IMR-90 (cell line): ENCODE results near the gene CCDC90B. TPM values are rescaled to one million over a fixed set of nuclear protein-coding genes. Genes with fewer than 3 reads are reported as not detected.
A peak's percentile ranks its signal among the peaks of the same experiment; 100 is the strongest.

ENCODE experiments used
- ATAC-seq: fragments of 200-7000 bp; cut with Tn5 transposase; 2 replicates; pipeline ENCODE4 v1.9.1; 2020; ENCODE audit warnings: low read depth, mild to moderate bottlenecking, moderate library complexity
- Bru-seq: library from RNA; stranded (reverse); fragments of 400-500 nt; gene quantifications from one replicate; lab custom pipeline; 2021; lab: Mats Ljungman, UMichigan
- BruChase-seq, 2 experiments: library from RNA; stranded (reverse); fragments of 400-500 nt; gene quantifications; one replicate each; lab custom pipeline; 2021; lab: Mats Ljungman, UMichigan
- BruUV-seq: library from RNA; stranded (reverse); fragments of 400-500 nt; replicated peaks from 2 replicates; lab custom pipeline; 2021; lab: Mats Ljungman, UMichigan
- CTCF ChIA-PET: fragments of 300-600 bp; formaldehyde crosslinking; extraction: SDS; loops from one replicate; lab custom pipeline; 2021; ENCODE audit warnings: antibody characterized with exemption; lab: Yijun Ruan, JAX
- POLR2A ChIA-PET: fragments of 300-600 bp; sonication (Branson Sonifier 250); formaldehyde crosslinking; loops from one replicate; lab custom pipeline; 2022; ENCODE audit warnings: antibody characterized with exemption; ENCODE audit not compliant: unreplicated experiment; lab: Charles Lee
- DNase-seq: peaks from one replicate; pipeline ENCODE4 v3.0.0; 2013
- H2AFZ ChIP-seq: replicated peaks from 2 replicates; pipeline ENCODE3; 2013; ENCODE audit warnings: low read length, mild to moderate bottlenecking; ENCODE audit not compliant: poor library complexity
- H2AK5ac ChIP-seq: 2 replicates; pipeline ENCODE4 v1.6.1; 2013; ENCODE audit warnings: low read depth, low read length, inconsistent platforms
- H2AK9ac ChIP-seq: replicated peaks from 2 replicates; pipeline ENCODE3; 2013; ENCODE audit warnings: mild to moderate bottlenecking, low read depth, low read length, moderate library complexity; ENCODE audit not compliant: poor library complexity
- H2BK120ac ChIP-seq: 2 replicates; pipeline ENCODE4 v1.6.1; 2013; ENCODE audit warnings: low read depth, low read length, inconsistent platforms
- H2BK15ac ChIP-seq: 3 replicates; pipeline ENCODE4 v1.6.1; 2013; ENCODE audit warnings: low read depth, low read length, inconsistent platforms
- H2BK20ac ChIP-seq: 2 replicates; pipeline ENCODE4 v1.6.1; 2013; ENCODE audit warnings: low read depth, mild to moderate bottlenecking, inconsistent platforms, low read length, moderate library complexity
- H2BK5ac ChIP-seq: 2 replicates; pipeline ENCODE4 v1.6.1; 2013; ENCODE audit warnings: mild to moderate bottlenecking, low read depth, low read length, inconsistent platforms; ENCODE audit not compliant: poor library complexity, severe bottlenecking
- H3K14ac ChIP-seq: replicated peaks from 2 replicates; pipeline ENCODE4 v1.6.1; 2013; ENCODE audit warnings: low read depth, low read length, inconsistent platforms
- H3K18ac ChIP-seq: 2 replicates; pipeline ENCODE4 v1.6.1; 2013; ENCODE audit warnings: low read depth, low read length, control low read depth
- H3K23ac ChIP-seq: 2 replicates; pipeline ENCODE4 v1.6.1; 2013; ENCODE audit warnings: low read depth, low read length, inconsistent platforms
- H3K27ac ChIP-seq: 2 replicates; pipeline ENCODE4 v1.5.1; 2013; ENCODE audit warnings: mild to moderate bottlenecking, control low read depth, low read length; ENCODE audit not compliant: insufficient read depth
- H3K27me3 ChIP-seq: 2 replicates; pipeline ENCODE4 v1.6.1; 2013; ENCODE audit warnings: low read length; ENCODE audit not compliant: control insufficient read depth, insufficient read depth
- H3K36me3 ChIP-seq: 2 replicates; pipeline ENCODE4 v1.6.1; 2013; ENCODE audit warnings: low read length, mixed read lengths; ENCODE audit not compliant: control insufficient read depth, insufficient read depth
- H3K4ac ChIP-seq: 2 replicates; pipeline ENCODE4 v1.6.1; 2013; ENCODE audit warnings: low read depth, low read length, inconsistent platforms
- H3K4me1 ChIP-seq: 2 replicates; pipeline ENCODE4 v1.6.1; 2013; ENCODE audit warnings: low read length, mixed read lengths; ENCODE audit not compliant: control insufficient read depth, insufficient read depth
- H3K4me2 ChIP-seq: 2 replicates; pipeline ENCODE4 v1.6.1; 2013; ENCODE audit warnings: low read depth, mild to moderate bottlenecking, control low read depth, low read length, moderate library complexity
- H3K4me3 ChIP-seq: 2 replicates; pipeline ENCODE4 v1.5.1; 2013; ENCODE audit warnings: low read depth, mild to moderate bottlenecking, control low read depth, low read length, moderate library complexity; ENCODE audit not compliant: insufficient read depth
- H3K56ac ChIP-seq: 2 replicates; pipeline ENCODE4 v1.6.1; 2013; ENCODE audit warnings: low read length, inconsistent platforms; ENCODE audit not compliant: insufficient read depth; ENCODE audit errors: extremely low read depth
- H3K79me1 ChIP-seq, 2 experiments: 2 replicates each; pipeline ENCODE4 v1.6.1; 2013; ENCODE audit warnings: low read length in 2 of 2, inconsistent platforms in 1 of 2, low read depth in 1 of 2
- H3K9ac ChIP-seq: 2 replicates; pipeline ENCODE4 v1.6.1; 2013; ENCODE audit warnings: low read depth, low read length, control low read depth
- H3K9me1 ChIP-seq: 2 replicates; pipeline ENCODE4 v1.6.1; 2013; ENCODE audit warnings: low read length, inconsistent platforms; ENCODE audit not compliant: insufficient read depth
- H3K9me3 ChIP-seq: 2 replicates; pipeline ENCODE4 v1.6.1; 2013; ENCODE audit warnings: low read length; ENCODE audit not compliant: control insufficient read depth, insufficient read depth
- H4K20me1 ChIP-seq: 2 replicates; pipeline ENCODE4 v1.6.1; 2013; ENCODE audit warnings: low read length, inconsistent platforms; ENCODE audit not compliant: insufficient read depth
- H4K5ac ChIP-seq: 2 replicates; pipeline ENCODE4 v1.6.1; 2013; ENCODE audit warnings: mild to moderate bottlenecking, low read depth, low read length, control low read depth
- H4K8ac ChIP-seq, 2 experiments: 2 replicates each; pipeline ENCODE4 v1.6.1; 2013; ENCODE audit warnings: low read depth in 2 of 2, low read length in 2 of 2, control low read depth in 1 of 2, inconsistent platforms in 1 of 2
- H4K91ac ChIP-seq: 2 replicates; pipeline ENCODE4 v1.6.1; 2013; ENCODE audit warnings: low read depth, low read length, inconsistent platforms; ENCODE audit not compliant: insufficient read depth
- BHLHE40 ChIP-seq: fragments of 150-350 bp; IDR thresholded peaks from 2 replicates; pipeline ENCODE4 v1.6.1; 2016; ENCODE audit warnings: mild to moderate bottlenecking, low read depth, low read length
- CEBPB ChIP-seq: IDR thresholded peaks from 2 replicates; pipeline ENCODE4 v1.6.1; 2012; ENCODE audit warnings: low read depth, low read length, improper control_type of control experiment
- MAZ ChIP-seq: IDR thresholded peaks from 2 replicates; pipeline ENCODE4 v1.6.1; 2012; ENCODE audit warnings: low read depth, mild to moderate bottlenecking, low read length, improper control_type of control experiment, moderate library complexity, borderline replicate concordance
- MXI1 ChIP-seq: IDR thresholded peaks from 2 replicates; pipeline ENCODE4 v1.6.1; 2012; ENCODE audit warnings: low read depth, mild to moderate bottlenecking, low read length, moderate library complexity, borderline replicate concordance
- POLR2A ChIP-seq: IDR thresholded peaks from 2 replicates; pipeline ENCODE4 v1.6.1; 2012; ENCODE audit warnings: mild to moderate bottlenecking, low read depth, low read length
- RAD21 ChIP-seq: IDR thresholded peaks from 2 replicates; pipeline ENCODE4 v1.6.1; 2012; ENCODE audit warnings: low read length, improper control_type of control experiment
- WGBS, 2 experiments: methylation state at CpG; one replicate each; pipeline versions ENCODE4 v1.1.5 to v1.1.7; 2013; ENCODE audit warnings: missing lambda C conversion rate in 2 of 2; ENCODE audit not compliant: insufficient read length in 1 of 2; ENCODE audit errors: extremely low coverage in 2 of 2; 5-methylcytosine and 5-hydroxymethylcytosine counted together
- dilution Hi-C: fragments of 300-500 bp; cut with HindIII; formaldehyde crosslinking; loops from one replicate; pipeline ENCODE4 v1.14.3; 2018; ENCODE audit warnings: low sequenced_read_pairs; ENCODE audit not compliant: unreplicated experiment
- in situ Hi-C: fragments of 300-500 bp; cut with MboI; formaldehyde crosslinking; loops from 3 replicates; pipeline ENCODE4 v1.14.3; 2019; ENCODE audit warnings: low sequenced_read_pairs, inconsistent platforms, mixed read lengths
- intact Hi-C: fragments of 100-400 bp; cut with micrococcal nuclease; formaldehyde crosslinking; loops from 2 replicates; pipeline ENCODE4 v1.10.0; 2022
- long read RNA-seq: library from polyadenylated mRNA; unstranded; transcript quantifications from one replicate; pipeline ENCODE4 v2.0.0, GENCODE V29; 2021; ENCODE audit not compliant: unreplicated experiment
- polyA plus RNA-seq, 3 experiments: library from polyadenylated mRNA; depleted of rRNA; stranded (reverse); fragments of >200 nt; gene quantifications; 2 replicates each; pipeline ENCODE4 v1.2.3, GENCODE V29; 2012; ENCODE audit warnings: low replicate concordance in 1 of 3
- total RNA-seq: library from RNA; depleted of rRNA; stranded (reverse); fragments of >200 nt; gene quantifications from 2 replicates; pipeline ENCODE4 v1.2.3, GENCODE V29; 2012; rRNA removed
- TF ChIP-seq, protein P1 (sequence below): fragments of 150-350 bp; IDR thresholded peaks from 2 replicates; pipeline ENCODE4 v1.6.1; 2016; ENCODE audit warnings: low read depth, mild to moderate bottlenecking, low read length, moderate library complexity, borderline replicate concordance
- TF ChIP-seq, protein P2 (sequence below): fragments of 150-350 bp; IDR thresholded peaks from 2 replicates; pipeline ENCODE4 v1.6.1; 2017; ENCODE audit warnings: mild to moderate bottlenecking, antibody characterized with exemption, low read length, low read depth
- TF ChIP-seq, protein P3 (sequence below): conservative IDR thresholded peaks from 2 replicates; pipeline ENCODE4 v1.5.1; 2012; ENCODE audit warnings: mild to moderate bottlenecking, low read depth, low read length, improper control_type of control experiment

Gene CCDC90B, protein sequence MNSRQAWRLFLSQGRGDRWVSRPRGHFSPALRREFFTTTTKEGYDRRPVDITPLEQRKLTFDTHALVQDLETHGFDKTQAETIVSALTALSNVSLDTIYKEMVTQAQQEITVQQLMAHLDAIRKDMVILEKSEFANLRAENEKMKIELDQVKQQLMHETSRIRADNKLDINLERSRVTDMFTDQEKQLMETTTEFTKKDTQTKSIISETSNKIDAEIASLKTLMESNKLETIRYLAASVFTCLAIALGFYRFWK
- total RNA-seq (43.7 and 63.0 TPM in 2 replicates), polyA plus RNA-seq (2012; rRNA removed) (32.3 and 35.8 TPM in 2 replicates), Bru-seq, nascent RNA (percentile 75 among the genes with signal in this experiment), BruChase-seq, experiment 1, labeled RNA remaining after a 6-hour chase (percentile 68 among the genes with signal in this experiment), BruChase-seq, experiment 2, labeled RNA remaining after a 2-hour chase (percentile 73 among the genes with signal in this experiment)
- 13.2 and 14.2 TPM in 2 replicates for polyA plus RNA-seq (2012; cell fraction: cytosol; rRNA removed)
- 6.5 and 13.2 TPM in 2 replicates for polyA plus RNA-seq (2012; cell fraction: nucleus; rRNA removed; ENCODE audit: low replicate concordance)
- long read RNA-seq, full-length matches to known transcripts = 62 of 75 reads
- long read RNA-seq, partial matches to known transcripts = 4 of 75 reads
- long read RNA-seq, other reads (novel, unspliced or antisense) = 9 of 75 reads

DNA sequence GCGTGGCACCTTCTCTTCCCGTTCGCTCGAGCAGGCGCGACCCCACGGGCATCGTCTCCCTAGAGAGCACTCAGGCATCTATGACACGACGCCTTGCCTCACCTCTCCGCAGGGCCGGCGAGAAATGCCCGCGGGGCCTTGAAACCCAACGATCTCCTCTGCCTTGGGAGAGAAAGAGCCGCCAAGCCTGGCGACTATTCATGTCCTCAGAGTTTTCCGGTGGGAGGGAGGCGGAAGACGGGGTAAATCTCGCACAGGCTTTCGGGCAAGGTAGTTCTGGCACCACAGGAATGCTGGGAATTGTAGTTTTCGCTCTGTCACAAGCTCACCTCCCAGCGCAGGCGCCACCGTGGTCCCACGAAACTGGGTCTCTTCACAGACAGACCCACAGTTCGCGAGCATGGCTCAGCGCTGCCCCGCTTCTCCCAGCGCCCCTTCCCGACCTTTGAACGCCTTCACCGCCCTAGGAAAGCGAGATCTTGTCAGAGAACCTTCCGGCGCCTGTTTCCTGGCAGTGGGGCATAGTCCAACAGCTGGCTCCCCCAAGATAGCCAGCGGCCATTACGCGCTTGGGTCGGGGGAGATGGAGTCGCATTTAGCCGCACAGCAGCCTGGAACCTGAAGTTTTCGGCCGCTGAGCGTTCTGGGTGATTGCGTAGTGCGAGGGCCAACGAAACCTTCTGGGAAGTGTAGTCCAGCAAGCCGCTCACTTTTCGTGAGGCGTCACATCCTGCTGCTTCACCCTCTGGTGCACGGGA lies at the start of gene CCDC90B:
CCDC90B (minus strand) TSS at position 597 of the 758 bp plus-strand sequence; CDS start at position 202, 395 bp downstream.
- peak; percentile 52; the same call in 1 of the 2 replicates for TF ChIP-seq BHLHE40
- peak; percentile 83; the same call in 1 of the 2 replicates for TF ChIP-seq MXI1
- TF ChIP-seq, protein P1, sequence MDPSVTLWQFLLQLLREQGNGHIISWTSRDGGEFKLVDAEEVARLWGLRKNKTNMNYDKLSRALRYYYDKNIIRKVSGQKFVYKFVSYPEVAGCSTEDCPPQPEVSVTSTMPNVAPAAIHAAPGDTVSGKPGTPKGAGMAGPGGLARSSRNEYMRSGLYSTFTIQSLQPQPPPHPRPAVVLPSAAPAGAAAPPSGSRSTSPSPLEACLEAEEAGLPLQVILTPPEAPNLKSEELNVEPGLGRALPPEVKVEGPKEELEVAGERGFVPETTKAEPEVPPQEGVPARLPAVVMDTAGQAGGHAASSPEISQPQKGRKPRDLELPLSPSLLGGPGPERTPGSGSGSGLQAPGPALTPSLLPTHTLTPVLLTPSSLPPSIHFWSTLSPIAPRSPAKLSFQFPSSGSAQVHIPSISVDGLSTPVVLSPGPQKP = no peak
- peak; percentile 94 for TF ChIP-seq POLR2A
- TF ChIP-seq, protein P2, sequence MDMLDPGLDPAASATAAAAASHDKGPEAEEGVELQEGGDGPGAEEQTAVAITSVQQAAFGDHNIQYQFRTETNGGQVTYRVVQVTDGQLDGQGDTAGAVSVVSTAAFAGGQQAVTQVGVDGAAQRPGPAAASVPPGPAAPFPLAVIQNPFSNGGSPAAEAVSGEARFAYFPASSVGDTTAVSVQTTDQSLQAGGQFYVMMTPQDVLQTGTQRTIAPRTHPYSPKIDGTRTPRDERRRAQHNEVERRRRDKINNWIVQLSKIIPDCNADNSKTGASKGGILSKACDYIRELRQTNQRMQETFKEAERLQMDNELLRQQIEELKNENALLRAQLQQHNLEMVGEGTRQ = peak; percentile 38; the same call in 1 of the 2 replicates
- no peak for TF ChIP-seq RAD21
- TF ChIP-seq, protein P3, sequence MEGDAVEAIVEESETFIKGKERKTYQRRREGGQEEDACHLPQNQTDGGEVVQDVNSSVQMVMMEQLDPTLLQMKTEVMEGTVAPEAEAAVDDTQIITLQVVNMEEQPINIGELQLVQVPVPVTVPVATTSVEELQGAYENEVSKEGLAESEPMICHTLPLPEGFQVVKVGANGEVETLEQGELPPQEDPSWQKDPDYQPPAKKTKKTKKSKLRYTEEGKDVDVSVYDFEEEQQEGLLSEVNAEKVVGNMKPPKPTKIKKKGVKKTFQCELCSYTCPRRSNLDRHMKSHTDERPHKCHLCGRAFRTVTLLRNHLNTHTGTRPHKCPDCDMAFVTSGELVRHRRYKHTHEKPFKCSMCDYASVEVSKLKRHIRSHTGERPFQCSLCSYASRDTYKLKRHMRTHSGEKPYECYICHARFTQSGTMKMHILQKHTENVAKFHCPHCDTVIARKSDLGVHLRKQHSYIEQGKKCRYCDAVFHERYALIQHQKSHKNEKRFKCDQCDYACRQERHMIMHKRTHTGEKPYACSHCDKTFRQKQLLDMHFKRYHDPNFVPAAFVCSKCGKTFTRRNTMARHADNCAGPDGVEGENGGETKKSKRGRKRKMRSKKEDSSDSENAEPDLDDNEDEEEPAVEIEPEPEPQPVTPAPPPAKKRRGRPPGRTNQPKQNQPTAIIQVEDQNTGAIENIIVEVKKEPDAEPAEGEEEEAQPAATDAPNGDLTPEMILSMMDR = peak; percentile 54
- TF ChIP-seq CEBPB = peak; percentile 97
- TF ChIP-seq MAZ = peak; percentile 79; the same call in 1 of the 2 replicates
- H2BK15ac ChIP-seq = no peak within 1 kb of the TSS; the same call in 2 of the 3 replicates
- intact Hi-C loops (loop anchor here (5.0 to 10.0 kb wide), 3 partner anchors 236 to 384 kb away; partner anchors contain the start of genes DDIAS and PRCP), dilution Hi-C loops (no loop called here), in situ Hi-C loops (no loop called here)
- peak within 1 kb of the TSS; percentile 94 for H3K23ac ChIP-seq
- H2AK9ac ChIP-seq = peak within 1 kb of the TSS; percentile 96
- H4K91ac ChIP-seq = peak within 1 kb of the TSS; percentile 93
- no TSS peak for BruUV-seq
- peak within 1 kb of the TSS; percentile 94 for H3K4ac ChIP-seq
- peak within 1 kb of the TSS; percentile 93 for H2BK5ac ChIP-seq
- H3K27ac ChIP-seq = peak within 1 kb of the TSS; percentile 92
- peaks cover 3% of the 10 kb centered on the region; the same call in 1 of the 2 replicates for H3K9me1 ChIP-seq
- H3K18ac ChIP-seq = peak within 1 kb of the TSS; percentile 79
- DNase-seq (peak; percentile 98), ATAC-seq (peak; percentile 94)
- peak within 1 kb of the TSS; percentile 98 for H2AFZ ChIP-seq
- H2BK120ac ChIP-seq = peak within 1 kb of the TSS; percentile 85
- peak within 1 kb of the TSS; percentile 91 for H3K9ac ChIP-seq
- peak within 1 kb of the TSS; percentile 36 to 96 for H4K8ac ChIP-seq
- H2AK5ac ChIP-seq = peak within 1 kb of the TSS; percentile 50; the same call in 1 of the 2 replicates
- H3K14ac ChIP-seq = peak within 1 kb of the TSS; percentile 94
- H2BK20ac ChIP-seq = 0 out of 2 replicates have a peak within 1 kb of the TSS, but pooled peaks have one; percentile 17
- peak within 1 kb of the TSS; percentile 84 for H3K4me2 ChIP-seq
- H4K5ac ChIP-seq = peak within 1 kb of the TSS; percentile 83
- peak within 1 kb of the TSS; percentile 91 for H3K56ac ChIP-seq
- H3K9me3 ChIP-seq = no peaks in the 10 kb centered on the region
- 0 out of 2 replicates have a peak, but pooled peaks cover 3% of the 10 kb centered on the region for H4K20me1 ChIP-seq
- 0% methylated on average over 23 of the region's 55 CpGs; no CpG with 5 or more reads in 1 of the 2 experiments for WGBS, 2 experiments
- H3K4me1 ChIP-seq = peaks cover 2% of the 10 kb centered on the region
- no peaks in the 10 kb centered on the region for H3K27me3 ChIP-seq
- peak within 1 kb of the TSS; percentile 65 for H3K4me3 ChIP-seq
- ChIA-PET CTCF (no interaction called here), POLR2A (interaction anchor here (0.5 to 0.7 kb wide), 2 partner anchors 583 to 726 kb away, joined by 3 to 5 read pairs; no protein-coding TSS in a partner anchor)
- peaks cover 17 to 36% of the 10 kb centered on the region in 2 experiments for H3K79me1 ChIP-seq
- no peaks in the 10 kb centered on the region for H3K36me3 ChIP-seq
